ENCODE measurements around the gene HELZ.

The HELZ gene

DNA sequence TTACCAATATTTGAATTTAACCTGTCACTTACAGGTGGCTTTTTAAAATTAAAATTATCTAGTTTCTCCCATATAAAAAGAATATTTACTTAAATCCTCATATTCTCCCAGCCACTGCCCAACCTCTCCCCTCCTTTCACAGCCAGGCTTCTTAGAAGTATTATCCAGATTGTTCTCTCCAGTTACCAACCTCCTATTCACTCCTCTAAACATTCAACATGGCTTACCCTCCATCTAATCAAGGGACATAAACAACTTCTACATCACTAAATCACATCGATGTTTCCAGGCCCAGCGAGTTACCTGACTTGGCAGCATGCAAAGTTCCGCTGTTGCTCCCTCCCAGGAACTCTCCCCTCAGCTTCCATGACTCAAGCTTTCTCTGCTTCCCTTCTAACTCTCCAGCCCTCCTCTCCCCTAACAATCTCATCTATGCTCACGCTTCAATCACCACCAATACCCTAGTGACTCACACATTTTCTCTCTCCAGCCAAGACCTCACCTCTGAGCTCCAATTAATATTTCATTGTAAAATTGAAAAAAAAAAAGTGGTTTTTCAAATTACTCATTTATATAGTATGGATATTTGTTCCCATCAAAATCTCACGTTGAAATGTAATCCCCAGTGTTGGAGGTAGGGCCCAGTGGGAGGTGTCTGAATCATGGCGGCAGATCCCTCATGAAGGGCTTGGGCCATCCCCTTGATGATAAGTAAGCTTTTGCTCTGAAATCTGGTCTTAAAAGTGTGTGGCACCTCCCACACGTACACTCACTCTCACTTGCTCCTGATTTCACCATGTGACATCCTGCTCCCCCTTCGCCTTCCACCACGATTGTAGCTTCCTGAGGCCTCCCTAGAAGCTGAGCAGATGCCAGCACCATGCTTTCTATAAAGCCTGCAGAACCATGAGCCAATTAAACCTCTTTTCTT lies 88.5 kb downstream of the HELZ start:
- no peaks in the 10 kb centered on the region for H3K9me3 ChIP-seq (ENCODE audit: low read length)
- no peaks in the 10 kb centered on the region for H4K20me1 ChIP-seq (ENCODE audit: insufficient read depth, low read length)
- no peak overlapping the region for H3K4me3 ChIP-seq (ENCODE audit: low read depth, low read length, poor library complexity, severe bottlenecking)
- no peaks in the 10 kb centered on the region for H3K4me1 ChIP-seq (ENCODE audit: insufficient read depth, low read length, severe bottlenecking)
- no peak overlapping the region for H3K27ac ChIP-seq (ENCODE audit: low read depth, low read length, poor library complexity, severe bottlenecking)
- H3K4me2 ChIP-seq (ENCODE audit: low read length), result no peak overlapping the region
- TF ChIP-seq, protein P1, sequence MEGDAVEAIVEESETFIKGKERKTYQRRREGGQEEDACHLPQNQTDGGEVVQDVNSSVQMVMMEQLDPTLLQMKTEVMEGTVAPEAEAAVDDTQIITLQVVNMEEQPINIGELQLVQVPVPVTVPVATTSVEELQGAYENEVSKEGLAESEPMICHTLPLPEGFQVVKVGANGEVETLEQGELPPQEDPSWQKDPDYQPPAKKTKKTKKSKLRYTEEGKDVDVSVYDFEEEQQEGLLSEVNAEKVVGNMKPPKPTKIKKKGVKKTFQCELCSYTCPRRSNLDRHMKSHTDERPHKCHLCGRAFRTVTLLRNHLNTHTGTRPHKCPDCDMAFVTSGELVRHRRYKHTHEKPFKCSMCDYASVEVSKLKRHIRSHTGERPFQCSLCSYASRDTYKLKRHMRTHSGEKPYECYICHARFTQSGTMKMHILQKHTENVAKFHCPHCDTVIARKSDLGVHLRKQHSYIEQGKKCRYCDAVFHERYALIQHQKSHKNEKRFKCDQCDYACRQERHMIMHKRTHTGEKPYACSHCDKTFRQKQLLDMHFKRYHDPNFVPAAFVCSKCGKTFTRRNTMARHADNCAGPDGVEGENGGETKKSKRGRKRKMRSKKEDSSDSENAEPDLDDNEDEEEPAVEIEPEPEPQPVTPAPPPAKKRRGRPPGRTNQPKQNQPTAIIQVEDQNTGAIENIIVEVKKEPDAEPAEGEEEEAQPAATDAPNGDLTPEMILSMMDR (IDR thresholded peaks at IDR 0.05; ENCODE audit: low read length), result no peak
- no peak for TF ChIP-seq EZH2 (IDR thresholded peaks at IDR 0.05; ENCODE audit: borderline replicate concordance, low read length)
- no peaks in the 10 kb centered on the region for H3K9me2 ChIP-seq (ENCODE audit: low read depth, low read length)
- no peak overlapping the region for H3K9ac ChIP-seq (ENCODE audit: low read length)
- peaks cover 47% of the 10 kb centered on the region; the same call in 1 of the 2 replicates for H3K36me3 ChIP-seq (ENCODE audit: insufficient read depth, low read length)
- no peak overlapping the region for H2AFZ ChIP-seq (ENCODE audit: low read length)
- no peaks in the 10 kb centered on the region; the same call in 1 of the 2 replicates for H3F3A ChIP-seq (ENCODE audit: insufficient read depth, low read length)
- H3K79me2 ChIP-seq (ENCODE audit: insufficient read depth, low read length), result no peaks in the 10 kb centered on the region
- H3K27me3 ChIP-seq (ENCODE audit: insufficient read depth, low read length), result no peaks in the 10 kb centered on the region

DNA sequence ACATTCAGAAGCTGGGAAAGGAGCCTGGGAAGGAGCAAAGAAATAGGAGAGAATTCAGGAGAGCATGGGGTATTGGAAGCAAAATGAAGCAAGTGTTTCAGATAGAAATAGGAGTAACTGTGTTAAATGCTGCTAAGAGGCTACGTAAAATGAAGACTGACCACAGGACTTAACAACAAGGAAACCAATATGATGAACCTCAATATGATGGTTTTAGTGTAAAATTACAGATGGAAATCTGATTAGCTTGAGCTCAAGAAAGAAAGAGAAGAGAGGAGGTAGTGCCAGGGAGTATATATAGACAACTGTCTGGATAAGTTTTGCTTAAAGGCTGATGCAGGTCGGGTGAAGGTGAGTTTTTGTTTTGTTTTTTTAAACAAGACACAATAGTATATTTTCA lies 92.2 kb downstream of the HELZ start:
- TF ChIP-seq, protein P1 (IDR thresholded peaks at IDR 0.05; ENCODE audit: low read length), result no peak
- TF ChIP-seq EZH2 (IDR thresholded peaks at IDR 0.05; ENCODE audit: borderline replicate concordance, low read length), result no peak
- Histone ChIP-seq H3K4me3 (ENCODE audit: low read depth, low read length, poor library complexity, severe bottlenecking) (no peak overlapping the region), H3K36me3 (ENCODE audit: insufficient read depth, low read length) (peaks cover 48% of the 10 kb centered on the region), H3F3A (ENCODE audit: insufficient read depth, low read length) (no peaks in the 10 kb centered on the region), H4K20me1 (ENCODE audit: insufficient read depth, low read length) (no peaks in the 10 kb centered on the region), H3K27ac (ENCODE audit: low read depth, low read length, poor library complexity, severe bottlenecking) (no peak overlapping the region), H3K79me2 (ENCODE audit: insufficient read depth, low read length) (no peaks in the 10 kb centered on the region), H3K9me2 (ENCODE audit: low read depth, low read length) (no peaks in the 10 kb centered on the region), H3K27me3 (ENCODE audit: insufficient read depth, low read length) (no peaks in the 10 kb centered on the region), H3K4me1 (ENCODE audit: insufficient read depth, low read length, severe bottlenecking) (no peaks in the 10 kb centered on the region), H3K9me3 (ENCODE audit: low read length) (no peaks in the 10 kb centered on the region), H2AFZ (ENCODE audit: low read length) (no peak overlapping the region), H3K9ac (ENCODE audit: low read length) (no peak overlapping the region), H3K4me2 (ENCODE audit: low read length) (no peak overlapping the region)

DNA sequence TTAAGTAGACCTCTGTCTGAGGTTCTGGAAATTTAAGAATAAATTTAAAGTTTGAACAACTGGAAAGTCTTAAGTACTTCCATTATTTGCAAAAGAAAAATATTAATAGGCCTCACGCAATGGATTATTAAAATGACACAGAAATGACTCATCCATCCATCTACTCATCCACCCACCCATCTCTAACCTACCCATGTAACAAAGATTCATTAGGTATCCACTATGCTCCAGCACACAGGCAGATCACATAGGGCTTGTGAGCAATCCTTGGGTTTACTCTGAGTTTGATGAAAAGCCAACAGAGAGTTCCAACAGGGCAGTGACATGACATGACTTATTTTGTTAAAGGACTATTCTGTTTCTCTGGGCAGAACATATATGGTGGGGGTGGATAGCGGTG lies 93.3 kb downstream of the HELZ start:
- no peak overlapping the region for H3K9ac ChIP-seq (ENCODE audit: low read length)
- H3K9me3 ChIP-seq (ENCODE audit: low read length), result no peaks in the 10 kb centered on the region
- no peak overlapping the region for H3K27ac ChIP-seq (ENCODE audit: low read depth, low read length, poor library complexity, severe bottlenecking)
- H3K4me2 ChIP-seq (ENCODE audit: low read length), result no peak overlapping the region
- no peaks in the 10 kb centered on the region for H3F3A ChIP-seq (ENCODE audit: insufficient read depth, low read length)
- no peak overlapping the region for H3K4me3 ChIP-seq (ENCODE audit: low read depth, low read length, poor library complexity, severe bottlenecking)
- TF ChIP-seq, protein P1 (IDR thresholded peaks at IDR 0.05; ENCODE audit: low read length), result no peak
- no peak for TF ChIP-seq EZH2 (IDR thresholded peaks at IDR 0.05; ENCODE audit: borderline replicate concordance, low read length)
- no peaks in the 10 kb centered on the region for H4K20me1 ChIP-seq (ENCODE audit: insufficient read depth, low read length)
- no peaks in the 10 kb centered on the region for H3K79me2 ChIP-seq (ENCODE audit: insufficient read depth, low read length)
- H3K4me1 ChIP-seq (ENCODE audit: insufficient read depth, low read length, severe bottlenecking), result no peaks in the 10 kb centered on the region
- H3K27me3 ChIP-seq (ENCODE audit: insufficient read depth, low read length), result no peaks in the 10 kb centered on the region
- peaks cover 48% of the 10 kb centered on the region for H3K36me3 ChIP-seq (ENCODE audit: insufficient read depth, low read length)
- no peaks in the 10 kb centered on the region for H3K9me2 ChIP-seq (ENCODE audit: low read depth, low read length)
- no peak overlapping the region for H2AFZ ChIP-seq (ENCODE audit: low read length)

Data from OCI-LY1 (cell line).